Activated CD8-positive, alpha-beta T cell treated with anti-CD3 and anti-CD28 coated beads for 36 hours (primary cell): Measurements from ENCODE around the gene SMPD3. TPM values are rescaled to one million over a fixed set of nuclear protein-coding genes. Genes with fewer than 3 reads are reported as not detected.

ENCODE experiments used
- ATAC-seq: fragments of 200-7000 bp; cut with Tn5 transposase; one replicate; pipeline ENCODE4 v1.10.0; 2021; ENCODE audit warnings: mild to moderate bottlenecking, moderate library complexity
- CTCF ChIA-PET: fragments of 350-600 bp; sonication (Branson Sonifier 250); formaldehyde crosslinking; loops from one replicate; lab custom pipeline; 2021; ENCODE audit warnings: antibody characterized with exemption; lab: Charles Lee
- POLR2A ChIA-PET: fragments of 350-600 bp; sonication (Branson Sonifier 250); formaldehyde crosslinking; loops from one replicate; lab custom pipeline; 2021; ENCODE audit warnings: antibody characterized with exemption; lab: Charles Lee
- DNase-seq: peaks from one replicate; pipeline ENCODE4 v3.0.0-alpha.2; 2020
- H3K27ac Mint-ChIP-seq: one replicate; pipeline ENCODE4 v1.8.0; 2021; ENCODE audit warnings: mild to moderate bottlenecking, mixed read lengths
- H3K27me3 Mint-ChIP-seq: one replicate; pipeline ENCODE4 v1.8.0; 2021; ENCODE audit warnings: mixed read lengths
- H3K36me3 Mint-ChIP-seq: one replicate; pipeline ENCODE4 v1.8.0; 2021; ENCODE audit warnings: low read depth, mixed read lengths
- H3K4me1 Mint-ChIP-seq: one replicate; pipeline ENCODE4 v1.8.0; 2021; ENCODE audit warnings: low read depth, mixed read lengths
- H3K4me3 Mint-ChIP-seq: one replicate; pipeline ENCODE4 v1.8.0; 2021; ENCODE audit warnings: mild to moderate bottlenecking, moderate library complexity, mixed read lengths
- H3K9me3 Mint-ChIP-seq: one replicate; pipeline ENCODE4 v1.8.0; 2021; ENCODE audit warnings: mixed read lengths
- intact Hi-C: fragments of 100-400 bp; cut with micrococcal nuclease; formaldehyde crosslinking; loops from one replicate; pipeline ENCODE4 v1.10.0; 2022
- total RNA-seq, 2 experiments: library from RNA; stranded (reverse); gene quantifications; one replicate each; pipeline ENCODE4 v1.2.3, GENCODE V29; 2021
- TF ChIP-seq, protein P1 (sequence below): fragments of 200-600 bp; IDR thresholded peaks from one replicate; pipeline ENCODE4 v1.8.0; 2022; ENCODE audit warnings: antibody characterized with exemption, mild to moderate bottlenecking

Gene SMPD3
- total RNA-seq, 2 experiments from 2014 or later = 0.16 to 0.63 TPM

GRCh38 chr16:68372381-68372720, 76.0 kb downstream of the SMPD3 start:
- POLR2A ChIA-PET = no interaction called here
- intact Hi-C loops = no loop called here
- H3K36me3 Mint-ChIP-seq = no peaks in the 10 kb centered on the region
- H3K27me3 Mint-ChIP-seq = peaks cover 13% of the 10 kb centered on the region
- no peaks in the 10 kb centered on the region for H3K9me3 Mint-ChIP-seq
- ATAC-seq (no peak), DNase-seq (no peak)
- no peak overlapping the region for H3K27ac Mint-ChIP-seq
- TF ChIP-seq, protein P1, sequence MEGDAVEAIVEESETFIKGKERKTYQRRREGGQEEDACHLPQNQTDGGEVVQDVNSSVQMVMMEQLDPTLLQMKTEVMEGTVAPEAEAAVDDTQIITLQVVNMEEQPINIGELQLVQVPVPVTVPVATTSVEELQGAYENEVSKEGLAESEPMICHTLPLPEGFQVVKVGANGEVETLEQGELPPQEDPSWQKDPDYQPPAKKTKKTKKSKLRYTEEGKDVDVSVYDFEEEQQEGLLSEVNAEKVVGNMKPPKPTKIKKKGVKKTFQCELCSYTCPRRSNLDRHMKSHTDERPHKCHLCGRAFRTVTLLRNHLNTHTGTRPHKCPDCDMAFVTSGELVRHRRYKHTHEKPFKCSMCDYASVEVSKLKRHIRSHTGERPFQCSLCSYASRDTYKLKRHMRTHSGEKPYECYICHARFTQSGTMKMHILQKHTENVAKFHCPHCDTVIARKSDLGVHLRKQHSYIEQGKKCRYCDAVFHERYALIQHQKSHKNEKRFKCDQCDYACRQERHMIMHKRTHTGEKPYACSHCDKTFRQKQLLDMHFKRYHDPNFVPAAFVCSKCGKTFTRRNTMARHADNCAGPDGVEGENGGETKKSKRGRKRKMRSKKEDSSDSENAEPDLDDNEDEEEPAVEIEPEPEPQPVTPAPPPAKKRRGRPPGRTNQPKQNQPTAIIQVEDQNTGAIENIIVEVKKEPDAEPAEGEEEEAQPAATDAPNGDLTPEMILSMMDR = no peak
- CTCF ChIA-PET = interaction anchor here (1.3 to 4.1 kb wide), 2 partner anchors 9 to 12 kb away, joined by 4 to 19 read pairs; no protein-coding TSS in a partner anchor
- H3K4me3 Mint-ChIP-seq = no peak overlapping the region
- peaks cover 36% of the 10 kb centered on the region for H3K4me1 Mint-ChIP-seq

DNA sequence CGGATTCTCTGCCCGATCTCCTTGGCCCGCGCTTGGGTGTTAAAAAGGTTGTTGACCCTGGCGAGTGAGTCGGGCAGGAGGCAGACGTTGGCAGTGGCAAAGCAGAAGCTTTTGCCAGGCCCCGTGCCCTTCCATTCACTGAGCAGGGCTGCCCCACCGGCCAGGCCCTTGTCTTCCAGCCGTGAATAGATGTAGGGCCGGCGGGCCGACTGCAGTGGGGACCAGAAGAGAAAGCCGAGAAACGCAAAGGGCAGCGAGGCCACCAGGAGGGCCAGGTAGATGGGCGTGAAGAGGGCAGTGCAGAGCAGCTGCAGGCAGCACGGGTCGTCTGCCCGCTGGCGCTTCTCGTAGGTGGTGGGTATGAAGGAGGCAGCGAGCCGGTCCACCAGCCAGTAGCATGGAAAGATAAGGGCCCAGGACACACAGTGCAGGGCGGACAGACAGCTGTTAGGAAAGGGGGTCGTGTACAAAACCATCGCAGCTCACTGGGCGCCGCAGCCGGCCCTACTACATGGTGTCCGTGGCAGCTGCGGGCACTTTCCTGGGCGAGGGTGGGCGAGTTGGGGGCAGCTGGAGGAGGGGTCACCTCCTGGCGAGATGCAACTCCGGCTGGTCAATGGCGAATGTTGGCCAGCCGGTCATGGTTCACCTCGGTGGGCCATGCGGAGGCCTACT, 76.5 kb downstream of the SMPD3 start:
- Mint-ChIP-seq H3K27ac (no peak overlapping the region), H3K9me3 (no peaks in the 10 kb centered on the region), H3K4me3 (no peak overlapping the region), H3K4me1 (peaks cover 38% of the 10 kb centered on the region), H3K36me3 (no peaks in the 10 kb centered on the region), H3K27me3 (peaks cover 16% of the 10 kb centered on the region)
- ChIA-PET CTCF (interaction anchor here (1.2 to 4.1 kb wide), 5 partner anchors 10 to 139 kb away, joined by 4 to 23 read pairs (median 6); no protein-coding TSS in a partner anchor), POLR2A (interaction anchor here (0.6 to 1.2 kb wide), 5 partner anchors 12 to 241 kb away, joined by 3 to 6 read pairs (median 3); no protein-coding TSS in a partner anchor)
- ATAC-seq (no peak), DNase-seq (no peak)
- TF ChIP-seq, protein P1 = no peak
- intact Hi-C loops = no loop called here

- no peaks in the 10 kb centered on the region for H3K9me3 Mint-ChIP-seq
- H3K4me1 Mint-ChIP-seq = peaks cover 38% of the 10 kb centered on the region
- CTCF ChIA-PET = interaction anchor here (0.7 to 4.1 kb wide), 8 partner anchors 10 to 149 kb away, joined by 3 to 23 read pairs (median 4); partner anchors contain the start of gene SLC7A6
- TF ChIP-seq, protein P1 = no peak
- no peaks in the 10 kb centered on the region for H3K36me3 Mint-ChIP-seq
- intact Hi-C loops = no loop called here
- POLR2A ChIA-PET = interaction anchor here (0.6 to 1.2 kb wide), 6 partner anchors 10 to 240 kb away, joined by 3 to 6 read pairs (median 3); no protein-coding TSS in a partner anchor
- DNase-seq = no peak
- H3K4me3 Mint-ChIP-seq = no peak overlapping the region
- no peak for ATAC-seq
- H3K27ac Mint-ChIP-seq = no peak overlapping the region
- peaks cover 17% of the 10 kb centered on the region for H3K27me3 Mint-ChIP-seq
These were observed 77.0 kb downstream of the SMPD3 start for GRCh38 chr16:68371276-68371651.

DNA sequence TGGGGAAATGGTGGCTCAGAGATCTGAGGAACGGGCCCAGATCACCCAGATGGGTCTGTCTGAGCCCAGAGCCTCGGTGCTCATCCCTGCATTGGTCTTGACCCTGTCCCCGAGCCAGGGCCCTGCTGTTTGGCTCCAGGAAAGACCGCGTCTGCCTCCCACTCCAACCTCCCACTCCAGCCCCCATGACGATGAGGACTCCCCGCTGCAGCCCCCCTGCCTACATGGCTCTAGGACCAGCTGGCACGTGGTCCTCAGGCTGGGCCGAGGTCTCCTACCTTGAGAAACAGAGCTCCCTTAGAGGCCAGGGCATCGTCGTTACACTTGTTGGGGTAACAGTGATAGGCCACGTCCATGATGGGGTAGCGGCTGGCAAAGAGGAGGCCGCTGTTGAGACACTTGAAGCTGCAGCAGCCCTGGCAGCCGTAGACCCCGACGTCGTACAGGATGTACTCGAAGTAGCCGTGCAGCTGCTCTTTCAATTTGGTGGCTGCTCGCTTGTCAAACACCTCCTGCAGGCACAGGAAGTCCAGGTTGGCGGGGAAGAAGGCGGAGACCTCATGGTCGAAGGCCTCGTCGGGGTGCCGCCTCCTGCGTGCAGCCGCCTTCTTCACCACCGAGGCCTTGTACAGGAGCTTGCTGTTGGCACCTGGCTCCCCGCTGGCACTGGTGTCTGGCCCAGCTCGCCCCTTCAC, 77.6 kb downstream of the SMPD3 start:
- H3K4me3 Mint-ChIP-seq = no peak overlapping the region
- H3K36me3 Mint-ChIP-seq = no peaks in the 10 kb centered on the region
- H3K27me3 Mint-ChIP-seq = peaks cover 22% of the 10 kb centered on the region
- no peak overlapping the region for H3K27ac Mint-ChIP-seq
- ChIA-PET POLR2A (interaction anchor here (0.6 to 1.4 kb wide), 8 partner anchors 9 to 240 kb away, joined by 3 to 6 read pairs (median 3); no protein-coding TSS in a partner anchor), CTCF (interaction anchor here (0.7 to 4.1 kb wide), 9 partner anchors 11 to 150 kb away, joined by 3 to 23 read pairs (median 4); partner anchors contain the start of gene SLC7A6)
- DNase-seq (peak; percentile 76), ATAC-seq (peak; percentile 58)
- intact Hi-C loops = no loop called here
- H3K4me1 Mint-ChIP-seq = peaks cover 38% of the 10 kb centered on the region
- no peaks in the 10 kb centered on the region for H3K9me3 Mint-ChIP-seq
- TF ChIP-seq, protein P1 = no peak
